Cardiac muscle cell (in vitro differentiated cells and primary cell): Measurements from ENCODE around the gene ODAD4. TPM values are rescaled to one million over a fixed set of nuclear protein-coding genes. Genes with fewer than 3 reads are reported as not detected.

ENCODE experiments used
- DNase-seq, 2 donors: peaks; one replicate each; pipeline versions ENCODE4 v3.0.0 to v3.0.0-alpha.2; 2010 to 2017; ENCODE audit warnings: low read depth in 1 of 2, low spot score in 1 of 2
- H3K27ac ChIP-seq: fragments of 200-600 bp; sonication (generic); 2 replicates; pipeline ENCODE4 v1.5.1; 2016
- H3K27me3 ChIP-seq: fragments of 200-600 bp; sonication (generic); 2 replicates; pipeline ENCODE4 v1.6.0; 2016; ENCODE audit warnings: control low read depth
- H3K36me3 ChIP-seq: fragments of 200-600 bp; sonication (generic); 2 replicates; pipeline ENCODE4 v1.5.1; 2016; ENCODE audit warnings: control low read depth
- H3K4me1 ChIP-seq: fragments of 200-600 bp; sonication (generic); 2 replicates; pipeline ENCODE4 v1.8.1; 2017; ENCODE audit warnings: low read depth, mild to moderate bottlenecking, mixed run types
- H3K4me3 ChIP-seq: fragments of 200-600 bp; sonication (generic); 2 replicates; pipeline ENCODE4 v1.5.1; 2016; ENCODE audit warnings: mild to moderate bottlenecking
- H3K9me3 ChIP-seq: fragments of 200-600 bp; sonication (generic); 2 replicates; pipeline ENCODE4 v1.5.1; 2017; ENCODE audit warnings: low read depth, mild to moderate bottlenecking, control low read depth
- CTCF ChIP-seq: IDR thresholded peaks from 2 replicates; pipeline ENCODE4 v1.5.1; 2012; ENCODE audit warnings: low read depth, mild to moderate bottlenecking, low read length
- polyA plus RNA-seq: library from polyadenylated mRNA; unstranded; fragments of >200 nt; fragmentation: Nextera tagmentation; extraction: Ambion mirVana; gene quantifications from 2 replicates; pipeline ENCODE4 v1.2.1, GENCODE V29; 2016
- total RNA-seq: library from RNA; depleted of rRNA; stranded (reverse); fragments of >200 nt; gene quantifications from 2 replicates; pipeline ENCODE4 v1.2.3, GENCODE V29; 2016

The ODAD4 gene
- total and polyA plus RNA-seq, 2 experiments from 2014 or later, result 3.2 to 4.5 TPM

GRCh38 chr17:41975099-41976083 lies 45.0 kb downstream of the ODAD4 start:
- Histone ChIP-seq H3K27ac (peak overlapping the region; percentile 34), H3K4me1 (no peaks in the 10 kb centered on the region), H3K36me3 (peaks cover 51% of the 10 kb centered on the region), H3K9me3 (no peaks in the 10 kb centered on the region), H3K27me3 (no peaks in the 10 kb centered on the region), H3K4me3 (no peak overlapping the region)
- DNase-seq, result no peak
- TF ChIP-seq CTCF, result no peak

GRCh38 chr17:41976142-41976768 lies 45.8 kb downstream of the ODAD4 start:
- H3K4me1 ChIP-seq, result no peaks in the 10 kb centered on the region
- DNase-seq, result no peak
- no peak overlapping the region for H3K27ac ChIP-seq
- peaks cover 58% of the 10 kb centered on the region for H3K36me3 ChIP-seq
- no peaks in the 10 kb centered on the region for H3K27me3 ChIP-seq
- no peaks in the 10 kb centered on the region for H3K9me3 ChIP-seq
- H3K4me3 ChIP-seq, result no peak overlapping the region
- no peak for TF ChIP-seq CTCF

- peaks cover 61% of the 10 kb centered on the region for H3K36me3 ChIP-seq
- no peak for TF ChIP-seq CTCF
- no peaks in the 10 kb centered on the region for H3K27me3 ChIP-seq
- H3K4me1 ChIP-seq, result no peaks in the 10 kb centered on the region
- H3K27ac ChIP-seq, result peak overlapping the region; percentile 25
- no peaks in the 10 kb centered on the region for H3K9me3 ChIP-seq
- no peak for DNase-seq
- no peak overlapping the region for H3K4me3 ChIP-seq
Measured at GRCh38 chr17:41977991-41978390, 47.6 kb downstream of the ODAD4 start.

GRCh38 chr17:41982026-41982760 lies 51.8 kb downstream of the ODAD4 start:
- H3K27ac ChIP-seq, result no peak overlapping the region
- TF ChIP-seq CTCF, result no peak
- peak in 1 of 2 donors; percentile 31 for DNase-seq
- H3K27me3 ChIP-seq, result no peaks in the 10 kb centered on the region
- H3K36me3 ChIP-seq, result peaks cover 56% of the 10 kb centered on the region
- no peaks in the 10 kb centered on the region for H3K9me3 ChIP-seq
- no peaks in the 10 kb centered on the region for H3K4me1 ChIP-seq
- H3K4me3 ChIP-seq, result no peak overlapping the region

- no peaks in the 10 kb centered on the region for H3K27me3 ChIP-seq
- H3K4me3 ChIP-seq, result no peak overlapping the region
- no peaks in the 10 kb centered on the region for H3K9me3 ChIP-seq
- no peak overlapping the region for H3K27ac ChIP-seq
- no peak for TF ChIP-seq CTCF
- DNase-seq, result no peak
- H3K36me3 ChIP-seq, result peaks cover 59% of the 10 kb centered on the region
- no peaks in the 10 kb centered on the region for H3K4me1 ChIP-seq
Measured at GRCh38 chr17:41984454-41984853, 54.0 kb downstream of the ODAD4 start.
